ENCODE data around the gene SFMBT1.

DNA sequence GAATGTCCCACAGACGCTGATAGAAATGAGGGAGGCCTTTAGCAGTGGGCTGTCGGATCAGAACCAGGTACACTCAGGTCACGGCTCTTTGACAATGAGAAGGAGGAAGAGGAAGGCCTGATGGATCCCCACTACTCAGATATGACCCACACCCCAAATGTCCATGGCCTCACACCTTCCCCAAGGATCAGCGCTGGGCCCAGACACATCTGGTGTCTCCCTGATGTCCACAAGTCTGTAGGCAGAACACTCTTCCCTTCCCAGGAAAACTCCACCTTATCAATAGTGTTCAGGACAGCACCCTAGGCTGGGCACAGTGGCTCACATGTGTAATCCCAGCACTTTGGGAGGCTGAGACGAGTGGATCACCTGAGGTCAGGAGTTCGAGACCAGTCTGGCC lies 33.3 kb upstream of the SFMBT1 start:
- TF ChIP-seq POLR2AphosphoS5 (IDR thresholded peaks at IDR 0.05; ENCODE audit: insufficient read depth in 1 of 2, low read depth in 1 of 2): no peak
- TF ChIP-seq, protein P1, sequence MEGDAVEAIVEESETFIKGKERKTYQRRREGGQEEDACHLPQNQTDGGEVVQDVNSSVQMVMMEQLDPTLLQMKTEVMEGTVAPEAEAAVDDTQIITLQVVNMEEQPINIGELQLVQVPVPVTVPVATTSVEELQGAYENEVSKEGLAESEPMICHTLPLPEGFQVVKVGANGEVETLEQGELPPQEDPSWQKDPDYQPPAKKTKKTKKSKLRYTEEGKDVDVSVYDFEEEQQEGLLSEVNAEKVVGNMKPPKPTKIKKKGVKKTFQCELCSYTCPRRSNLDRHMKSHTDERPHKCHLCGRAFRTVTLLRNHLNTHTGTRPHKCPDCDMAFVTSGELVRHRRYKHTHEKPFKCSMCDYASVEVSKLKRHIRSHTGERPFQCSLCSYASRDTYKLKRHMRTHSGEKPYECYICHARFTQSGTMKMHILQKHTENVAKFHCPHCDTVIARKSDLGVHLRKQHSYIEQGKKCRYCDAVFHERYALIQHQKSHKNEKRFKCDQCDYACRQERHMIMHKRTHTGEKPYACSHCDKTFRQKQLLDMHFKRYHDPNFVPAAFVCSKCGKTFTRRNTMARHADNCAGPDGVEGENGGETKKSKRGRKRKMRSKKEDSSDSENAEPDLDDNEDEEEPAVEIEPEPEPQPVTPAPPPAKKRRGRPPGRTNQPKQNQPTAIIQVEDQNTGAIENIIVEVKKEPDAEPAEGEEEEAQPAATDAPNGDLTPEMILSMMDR (IDR thresholded peaks at IDR 0.05): no peak
- no peak for TF ChIP-seq POLR2A (IDR thresholded peaks at IDR 0.05)
